SJSA1 (cell line): ENCODE measurements around the gene POLR2C. TPM values are rescaled to one million over a fixed set of nuclear protein-coding genes. Genes with fewer than 3 reads are reported as not detected.
A peak's percentile ranks its signal among the peaks of the same experiment; 100 is the strongest.
"Not testable (repeated sequence)": the region's sequence is repeated elsewhere in the genome, so short reads cannot be mapped to it uniquely, and the experiment has no call there.

Experiments used
- DNase-seq, 2 experiments: peaks; one replicate each; pipeline ENCODE4 v3.0.0-alpha.2; 2015 to 2020; ENCODE audit warnings: low spot score in 2 of 2, low read depth in 1 of 2
- H3K27ac ChIP-seq: fragments of 250-450 bp; sonication (Bioruptor Pico); 2 replicates; pipeline ENCODE4 v1.5.1; 2020; ENCODE audit warnings: mild to moderate bottlenecking, moderate library complexity
- H3K27me3 ChIP-seq: fragments of 250-450 bp; sonication (Bioruptor Pico); replicated peaks from 2 replicates; pipeline ENCODE4 v1.5.1; 2020; ENCODE audit warnings: mild to moderate bottlenecking, moderate library complexity
- H3K36me3 ChIP-seq: fragments of 250-450 bp; sonication (Bioruptor Pico); 2 replicates; pipeline ENCODE4 v1.5.1; 2020; ENCODE audit warnings: mild to moderate bottlenecking
- H3K4me1 ChIP-seq: fragments of 250-450 bp; sonication (Bioruptor Pico); replicated peaks from 2 replicates; pipeline ENCODE4 v1.6.1; 2021; ENCODE audit warnings: mild to moderate bottlenecking
- H3K4me3 ChIP-seq: fragments of 250-450 bp; sonication (Bioruptor Pico); 2 replicates; pipeline ENCODE4 v1.5.1; 2020; ENCODE audit warnings: mild to moderate bottlenecking
- H3K9me3 ChIP-seq: fragments of 250-450 bp; sonication (Bioruptor Pico); replicated peaks from 2 replicates; pipeline ENCODE4 v1.5.1; 2020; ENCODE audit warnings: mild to moderate bottlenecking
- total RNA-seq: library from RNA; depleted of rRNA; stranded (reverse); fragments of >200 nt; shearing (Covaris generic); gene quantifications from 2 replicates; pipeline ENCODE4 v1.2.3, GENCODE V29; 2014

POLR2C gene
- total RNA-seq, 1 experiment from 2014 or later, result 200 TPM

DNA sequence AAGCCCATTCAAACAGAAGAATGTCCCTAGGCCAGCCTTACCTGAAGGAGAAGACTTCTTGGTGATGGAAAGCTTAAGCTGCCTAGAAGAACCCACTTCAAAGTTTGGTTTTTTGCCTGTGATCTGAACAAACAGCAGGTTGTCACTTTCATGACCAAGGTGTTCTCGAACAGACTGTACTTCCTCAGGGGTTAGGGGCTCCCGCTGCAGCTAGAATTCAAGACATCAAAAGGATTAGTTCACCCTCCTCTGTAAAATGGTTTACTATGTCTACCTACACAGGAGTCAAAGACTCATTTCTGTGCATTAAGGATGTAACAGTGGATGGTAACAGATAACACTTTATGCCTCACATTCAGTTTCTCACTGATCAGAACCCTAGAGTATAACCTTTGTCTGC, 28.5 kb upstream of the POLR2C start:
- Histone ChIP-seq H3K27me3 (no peaks in the 10 kb centered on the region), H3K9me3 (no peaks in the 10 kb centered on the region), H3K4me1 (no peaks in the 10 kb centered on the region), H3K27ac (no peak overlapping the region), H3K36me3 (peaks cover 93% of the 10 kb centered on the region), H3K4me3 (no peak overlapping the region)
- DNase-seq, result no peak

DNA sequence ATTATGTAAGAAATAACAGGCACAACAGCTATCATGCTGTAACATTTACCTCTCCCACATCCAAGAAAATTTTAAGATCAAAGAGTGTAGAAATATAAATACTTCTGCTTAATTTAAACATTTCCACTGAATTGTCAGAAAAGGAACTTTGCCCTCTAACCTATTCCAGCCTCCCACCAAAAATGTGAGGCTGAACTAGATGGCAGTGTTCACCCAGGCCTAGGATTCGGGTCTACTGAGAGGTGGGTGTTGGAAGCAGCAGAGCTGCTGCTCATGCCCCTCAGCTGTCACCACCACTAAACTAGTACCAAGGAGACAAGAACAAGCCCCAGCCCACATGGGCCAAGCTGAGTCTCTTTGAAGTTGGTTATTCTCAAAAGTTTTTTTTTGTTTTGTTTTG, 26.6 kb upstream of the POLR2C start:
- DNase-seq, result no peak
- H3K27me3 ChIP-seq, result no peaks in the 10 kb centered on the region
- H3K4me3 ChIP-seq, result no peak overlapping the region
- peaks cover 95% of the 10 kb centered on the region for H3K36me3 ChIP-seq
- peaks cover 6% of the 10 kb centered on the region; the same call in 1 of the 2 replicates for H3K9me3 ChIP-seq
- no peak overlapping the region for H3K27ac ChIP-seq
- no peaks in the 10 kb centered on the region for H3K4me1 ChIP-seq

DNA sequence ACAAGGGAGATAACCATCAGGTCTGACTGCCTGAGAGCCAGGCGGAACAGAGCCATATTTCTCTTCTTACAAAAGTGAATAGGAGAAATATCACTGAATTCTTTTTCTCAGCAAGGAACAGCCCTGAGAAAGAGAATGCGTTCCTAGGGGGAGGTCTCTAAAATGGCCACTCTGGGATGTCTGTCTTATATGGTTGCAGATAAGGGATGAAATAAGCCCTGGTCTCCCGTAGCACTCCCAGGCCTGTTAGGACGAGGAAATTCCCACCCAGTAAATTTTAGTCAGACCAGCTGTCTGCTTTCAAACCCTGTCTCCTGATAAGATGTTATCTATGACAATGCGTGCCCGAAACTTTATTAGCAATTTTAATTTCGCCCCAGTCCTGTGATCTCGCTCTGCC, 22.5 kb upstream of the POLR2C start:
- peaks cover 73% of the 10 kb centered on the region for H3K36me3 ChIP-seq
- not testable (repeated sequence) for H3K9me3 ChIP-seq, H3K4me1 ChIP-seq, H3K27me3 ChIP-seq, H3K27ac ChIP-seq, DNase-seq, H3K4me3 ChIP-seq

DNA sequence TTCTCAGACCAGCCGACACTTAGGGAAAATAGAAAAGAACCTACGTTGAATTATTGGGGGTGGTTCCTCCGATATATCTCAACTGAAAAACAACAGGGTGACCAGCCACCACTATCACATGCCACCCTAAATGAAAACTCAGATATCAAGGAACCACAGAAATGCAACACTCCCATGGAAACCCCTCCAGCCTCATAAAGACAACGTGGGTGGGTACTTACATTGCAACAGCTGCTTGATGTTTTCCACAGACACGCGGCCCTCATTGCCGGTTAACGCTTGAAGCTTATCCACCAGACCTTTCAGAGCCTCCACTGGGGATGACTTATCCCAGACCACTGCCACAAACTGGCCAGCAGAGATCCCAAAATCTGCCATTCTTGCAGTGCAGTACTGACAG, 21.9 kb upstream of the POLR2C start:
- not testable (repeated sequence) for H3K27ac ChIP-seq, DNase-seq, H3K4me1 ChIP-seq, H3K9me3 ChIP-seq, H3K4me3 ChIP-seq, H3K27me3 ChIP-seq
- H3K36me3 ChIP-seq, result peaks cover 67% of the 10 kb centered on the region

DNA sequence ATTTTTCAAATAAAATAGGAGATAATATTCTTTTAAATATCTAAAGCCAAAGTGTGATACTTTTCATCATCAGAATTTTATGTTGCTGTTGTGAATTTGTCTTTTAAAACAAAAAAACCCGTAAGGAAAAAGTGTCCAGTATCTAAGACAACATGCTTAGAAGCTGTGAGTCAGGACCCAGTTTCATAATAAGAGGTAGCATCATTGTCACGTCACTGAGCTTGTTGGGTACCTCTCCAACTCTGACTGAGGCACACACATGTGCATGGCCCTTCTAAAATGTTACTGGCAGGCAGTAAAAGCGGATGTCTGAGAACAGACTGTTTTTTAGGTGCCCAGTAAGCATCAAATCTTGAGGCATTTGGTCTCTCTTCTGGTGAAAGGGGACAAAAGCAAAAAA, 17.8 kb upstream of the POLR2C start:
- Histone ChIP-seq H3K4me3 (no peak overlapping the region), H3K9me3 (peaks cover 6% of the 10 kb centered on the region; the same call in 1 of the 2 replicates), H3K4me1 (peaks cover 10% of the 10 kb centered on the region), H3K27ac (no peak overlapping the region), H3K27me3 (no peaks in the 10 kb centered on the region), H3K36me3 (peaks cover 38% of the 10 kb centered on the region)
- no peak for DNase-seq

DNA sequence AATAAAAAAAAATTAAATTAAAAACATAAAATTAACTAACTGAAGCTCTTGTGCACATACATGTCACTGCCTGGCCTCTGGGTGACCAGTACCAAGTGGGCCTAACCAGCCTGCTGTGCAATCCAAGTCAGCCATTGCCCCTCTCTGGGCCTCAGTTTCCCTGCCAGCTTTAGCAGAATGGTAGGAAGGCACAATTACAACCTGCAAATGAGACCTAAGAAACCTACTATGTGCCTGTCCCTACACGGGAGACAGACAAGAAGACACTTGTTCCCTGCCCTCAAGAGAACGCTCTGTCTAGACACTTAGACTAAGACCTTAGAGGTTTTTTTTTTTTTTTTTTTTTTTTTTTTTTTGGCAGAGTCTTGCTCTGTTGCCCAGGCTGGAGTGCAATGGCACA, 17.0 kb upstream of the POLR2C start:
- Histone ChIP-seq H3K4me3 (no peak overlapping the region), H3K4me1 (peaks cover 10% of the 10 kb centered on the region), H3K27me3 (no peaks in the 10 kb centered on the region), H3K36me3 (peaks cover 30% of the 10 kb centered on the region), H3K9me3 (peaks cover 5% of the 10 kb centered on the region; the same call in 1 of the 2 replicates), H3K27ac (no peak overlapping the region)
- no peak for DNase-seq

DNA sequence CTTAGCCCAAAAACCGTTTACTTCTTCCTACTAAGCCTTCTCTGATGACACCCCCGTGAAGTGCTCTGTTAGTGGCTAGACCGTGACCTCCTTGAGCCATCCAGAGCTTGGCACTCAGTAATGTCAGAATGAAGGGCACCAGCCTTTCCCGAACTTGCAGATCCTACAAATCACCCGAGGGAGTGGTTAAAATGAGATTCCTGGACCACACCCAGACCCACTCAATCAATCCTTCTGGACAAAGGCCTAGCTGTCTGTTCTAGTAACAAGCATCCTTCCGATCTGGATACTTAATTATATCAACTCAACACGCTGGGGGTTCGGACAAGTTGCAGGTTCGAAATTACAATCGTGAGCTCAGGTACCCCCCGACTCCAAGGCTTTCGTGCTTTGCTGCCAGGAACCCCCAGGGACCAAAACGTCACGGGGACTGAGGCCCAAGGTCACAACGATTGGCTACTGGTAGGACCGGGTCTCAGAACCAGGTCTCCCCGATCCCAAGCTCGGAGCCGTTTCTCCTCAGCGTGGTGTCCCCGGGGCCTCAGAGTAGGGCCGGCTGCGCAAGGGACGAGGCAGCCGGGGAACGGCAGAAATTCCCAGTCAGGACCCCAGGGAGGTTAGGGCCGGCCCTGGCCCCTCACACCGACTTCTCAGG, 15.8 kb upstream of the POLR2C start:
- peaks cover 23% of the 10 kb centered on the region for H3K36me3 ChIP-seq
- DNase-seq, result no peak

DNA sequence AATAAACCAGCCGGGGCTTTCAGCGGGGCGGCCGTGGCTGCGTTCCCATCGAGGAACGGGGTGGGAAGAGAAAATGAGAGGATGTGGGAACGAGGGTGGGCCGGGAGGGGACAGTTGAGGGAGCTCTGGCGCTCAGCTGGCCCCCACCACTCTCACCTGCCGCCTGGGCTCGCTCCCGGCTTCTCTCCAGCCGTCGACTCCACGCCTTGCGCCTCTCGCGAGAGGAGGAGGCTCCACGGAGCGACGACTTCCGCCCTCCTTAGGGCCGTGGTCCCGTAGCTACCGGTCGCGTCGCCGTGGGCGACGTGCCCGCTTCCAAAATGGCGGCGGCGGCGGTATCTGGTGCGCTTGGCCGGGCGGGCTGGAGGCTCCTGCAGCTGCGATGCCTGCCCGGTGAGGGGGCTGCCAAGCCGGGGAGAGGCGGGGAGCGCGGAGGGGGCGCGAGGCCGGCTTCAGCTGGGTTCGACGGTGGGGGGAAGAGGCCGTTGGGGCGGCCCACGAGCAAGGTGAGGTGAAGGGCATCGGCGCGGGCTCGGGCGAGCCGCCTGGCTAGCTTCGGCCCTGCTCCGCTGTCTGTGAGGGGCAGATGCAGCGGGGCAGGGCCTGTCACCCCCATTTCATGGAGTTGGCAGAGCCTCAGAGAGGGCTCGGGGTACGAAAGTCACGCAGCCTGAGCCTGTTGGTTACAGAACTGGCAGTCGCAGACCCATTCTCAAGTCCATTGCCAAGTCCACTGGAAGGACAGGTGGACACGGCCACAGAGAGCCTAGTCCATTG, 15.1 kb upstream of the POLR2C start, which contains the start of the genes CIAPIN1 and COQ9:
Gene CIAPIN1, minus strand, starts transcription at position 200 of the 777 bp plus-strand sequence. CDS start 6,457 bp downstream, outside the sequence.
Gene COQ9, plus strand, starts transcription at position 294 of the 777 bp plus-strand sequence. Its CDS starts 27 bp downstream, at position 321.
- Histone ChIP-seq H3K9me3 (no peaks in the 10 kb centered on the region), H3K4me3 (peak within 1 kb of the TSS; percentile 84), H3K36me3 (peaks cover 23% of the 10 kb centered on the region), H3K27ac (peak within 1 kb of the TSS; percentile 60), H3K27me3 (no peaks in the 10 kb centered on the region), H3K4me1 (peaks cover 10% of the 10 kb centered on the region)
- peak; percentile 89 to 94 for DNase-seq

More for the DNA sequence above, 15.8 kb upstream of the POLR2C start:
- Histone ChIP-seq H3K27me3 (no peaks in the 10 kb centered on the region), H3K4me3 (peak overlapping the region; percentile 84), H3K27ac (peak overlapping the region; percentile 60), H3K4me1 (peaks cover 10% of the 10 kb centered on the region), H3K9me3 (no peaks in the 10 kb centered on the region)

DNA sequence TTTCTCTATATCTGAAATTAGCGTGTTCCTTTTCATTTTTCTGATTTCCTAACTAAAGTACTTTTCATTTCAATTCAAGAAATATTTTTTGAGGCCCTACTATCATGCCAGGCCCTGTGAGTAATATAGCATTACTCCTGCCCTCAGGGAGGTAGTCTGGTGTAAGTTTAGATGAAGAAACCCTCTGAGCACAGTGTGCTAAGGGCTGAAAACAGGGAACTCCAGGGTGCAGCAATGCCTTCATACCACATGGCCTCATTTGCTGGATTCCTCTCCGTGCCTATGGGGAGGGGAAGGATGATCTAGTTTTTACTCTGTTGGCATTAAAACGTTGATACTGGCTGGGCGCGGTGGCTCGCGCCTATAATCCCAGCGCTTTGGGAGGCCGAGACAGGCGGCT, 10.5 kb upstream of the POLR2C start:
- peaks cover 47% of the 10 kb centered on the region for H3K36me3 ChIP-seq
- no peak for DNase-seq
- no peak overlapping the region for H3K4me3 ChIP-seq
- 0 out of 2 replicates have a peak, but pooled peaks cover 4% of the 10 kb centered on the region for H3K4me1 ChIP-seq
- no peaks in the 10 kb centered on the region for H3K9me3 ChIP-seq
- no peaks in the 10 kb centered on the region for H3K27me3 ChIP-seq
- no peak overlapping the region for H3K27ac ChIP-seq

DNA sequence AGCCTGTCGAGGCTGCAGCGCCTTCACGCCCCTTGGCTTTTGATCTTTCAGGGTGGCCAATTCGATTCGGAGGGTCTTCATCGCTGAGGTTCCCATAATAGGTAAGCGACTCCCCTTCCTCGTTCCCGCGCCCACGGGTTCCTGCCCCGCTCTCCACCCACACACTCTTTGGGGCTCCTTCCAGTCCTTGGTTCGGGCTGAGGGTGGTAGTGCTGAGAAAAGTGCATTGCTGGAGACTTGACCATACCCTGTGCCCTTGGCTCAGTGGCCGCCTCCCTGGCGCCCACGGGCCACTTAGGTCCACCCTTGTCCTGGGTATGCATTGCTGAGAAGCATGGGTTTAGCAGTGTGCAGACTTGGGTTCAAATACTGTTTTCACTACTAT, 491 bp downstream of the POLR2C start:
- no peak for DNase-seq
- Histone ChIP-seq H3K36me3 (peaks cover 64% of the 10 kb centered on the region), H3K9me3 (no peaks in the 10 kb centered on the region), H3K27ac (no peak overlapping the region), H3K4me3 (peak overlapping the region; percentile 65), H3K27me3 (no peaks in the 10 kb centered on the region), H3K4me1 (peaks cover 8% of the 10 kb centered on the region)

DNA sequence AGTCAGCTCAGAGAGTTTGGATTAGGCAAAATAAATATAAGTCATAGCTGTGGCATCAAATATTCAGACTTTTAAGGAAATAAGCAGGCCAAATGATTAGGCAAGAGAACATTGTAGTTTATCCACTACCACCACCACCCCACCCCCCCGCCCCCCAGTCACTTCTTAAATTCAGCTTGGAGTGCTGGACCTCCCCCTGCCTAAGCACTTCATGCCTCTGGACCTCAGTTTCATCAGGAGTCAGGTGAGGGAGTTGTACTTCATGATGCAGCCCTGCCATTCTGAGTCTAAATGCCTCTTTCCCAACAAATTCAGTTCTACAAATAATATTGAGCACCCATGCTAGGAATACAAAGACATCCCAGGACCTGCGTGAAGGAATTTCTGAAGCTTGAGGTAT, 2.0 kb downstream of the POLR2C start:
- Histone ChIP-seq H3K36me3 (peaks cover 69% of the 10 kb centered on the region), H3K4me1 (peaks cover 8% of the 10 kb centered on the region)

DNA sequence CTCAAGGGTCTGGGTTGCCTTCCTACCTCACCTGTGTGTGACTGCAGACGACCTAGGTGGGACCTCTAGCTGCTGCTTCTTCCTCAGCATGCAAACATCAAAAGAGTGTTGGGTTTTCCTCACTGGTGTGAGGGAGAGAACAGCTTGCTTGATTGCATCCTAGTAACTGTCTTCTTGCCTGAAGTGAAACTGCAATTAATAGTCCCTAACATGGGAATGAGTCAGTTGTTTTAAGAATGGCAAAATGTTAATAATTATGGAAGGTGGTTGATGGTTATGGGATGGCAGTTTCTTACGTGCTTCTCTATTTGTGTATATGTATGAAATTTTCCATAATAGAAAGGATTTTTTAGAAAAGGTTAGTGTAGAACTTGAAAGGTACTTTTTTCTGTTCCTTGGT, 5.9 kb downstream of the POLR2C start:
- no peak for DNase-seq
- no peak overlapping the region for H3K4me3 ChIP-seq
- H3K36me3 ChIP-seq, result peaks cover 94% of the 10 kb centered on the region
- no peaks in the 10 kb centered on the region for H3K9me3 ChIP-seq
- no peak overlapping the region for H3K27ac ChIP-seq
- peaks cover 3% of the 10 kb centered on the region for H3K4me1 ChIP-seq
- H3K27me3 ChIP-seq, result no peaks in the 10 kb centered on the region

More for the DNA sequence above, 2.0 kb downstream of the POLR2C start:
- Histone ChIP-seq H3K4me3 (no peak overlapping the region), H3K9me3 (no peaks in the 10 kb centered on the region), H3K27ac (no peak overlapping the region), H3K27me3 (no peaks in the 10 kb centered on the region)
- DNase-seq, result no peak

DNA sequence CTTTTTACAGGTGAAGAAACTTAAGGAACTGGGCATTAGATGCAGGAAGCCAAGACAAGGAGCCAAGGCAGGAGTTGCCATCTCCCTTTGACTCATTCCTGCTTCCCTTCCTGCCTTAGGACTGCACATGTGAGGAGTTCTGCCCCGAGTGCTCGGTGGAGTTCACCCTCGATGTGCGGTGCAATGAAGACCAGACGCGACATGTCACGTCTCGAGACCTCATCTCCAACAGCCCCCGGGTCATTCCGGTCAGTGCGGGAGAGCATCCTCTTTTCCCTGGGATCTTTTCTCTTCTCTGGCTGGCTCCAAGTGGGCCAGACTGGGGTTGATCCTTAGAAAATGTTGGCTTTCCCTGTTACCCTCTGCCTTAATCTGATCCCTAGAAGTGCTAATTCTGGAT, 6.6 kb downstream of the POLR2C start:
- no peak overlapping the region for H3K27ac ChIP-seq
- H3K4me1 ChIP-seq, result no peaks in the 10 kb centered on the region
- no peaks in the 10 kb centered on the region for H3K27me3 ChIP-seq
- no peak overlapping the region for H3K4me3 ChIP-seq
- H3K9me3 ChIP-seq, result no peaks in the 10 kb centered on the region
- no peak for DNase-seq
- H3K36me3 ChIP-seq, result peaks cover 89% of the 10 kb centered on the region

DNA sequence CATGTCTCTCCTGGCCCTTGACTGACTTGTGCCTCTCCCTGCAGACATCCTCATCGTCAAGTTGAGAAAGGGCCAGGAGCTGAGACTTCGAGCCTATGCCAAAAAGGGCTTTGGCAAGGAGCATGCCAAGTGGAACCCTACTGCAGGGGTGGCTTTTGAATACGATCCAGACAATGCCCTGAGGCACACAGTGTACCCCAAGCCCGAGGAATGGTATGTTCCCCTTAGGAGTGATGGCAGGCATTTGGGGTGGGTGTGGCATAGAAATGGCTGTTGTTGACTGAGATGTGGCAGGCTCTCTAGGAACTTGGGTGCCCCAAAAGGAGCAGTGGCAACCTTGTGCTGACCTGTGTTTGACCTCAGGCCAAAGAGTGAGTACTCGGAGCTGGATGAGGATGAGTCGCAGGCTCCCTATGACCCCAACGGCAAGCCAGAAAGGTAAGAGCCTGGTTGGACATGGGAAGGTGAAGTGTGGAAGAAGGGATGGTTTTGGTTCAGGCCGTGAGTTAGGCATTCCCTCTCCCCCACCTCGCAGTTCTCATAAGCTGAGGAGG, 7.5 kb downstream of the POLR2C start:
- no peak overlapping the region for H3K27ac ChIP-seq
- H3K4me3 ChIP-seq, result no peak overlapping the region
- H3K36me3 ChIP-seq, result peaks cover 84% of the 10 kb centered on the region
- no peaks in the 10 kb centered on the region for H3K9me3 ChIP-seq
- H3K27me3 ChIP-seq, result no peaks in the 10 kb centered on the region
- DNase-seq, result no peak
- H3K4me1 ChIP-seq, result no peaks in the 10 kb centered on the region
